ENCODE measurements around the gene KCNK4.
"Not testable (repeated sequence)": the region's sequence is repeated elsewhere in the genome, so short reads cannot be mapped to it uniquely, and the experiment has no call there.

KCNK4 gene

GRCh38 chr11:64307795-64308194, 16.7 kb downstream of the KCNK4 start:
- DNase-seq (ENCODE audit: low read depth) = not testable (repeated sequence)

GRCh38 chr11:64312947-64313346, 21.8 kb downstream of the KCNK4 start:
- DNase-seq (ENCODE audit: low read depth) = no peak

GRCh38 chr11:64313491-64314145, 22.5 kb downstream of the KCNK4 start:
- no peak for DNase-seq (ENCODE audit: low read depth)

GRCh38 chr11:64314146-64314804, 23.2 kb downstream of the KCNK4 start:
- DNase-seq (ENCODE audit: low read depth) = no peak

- no peak for DNase-seq (ENCODE audit: low read depth)
These were observed 23.9 kb downstream of the KCNK4 start for GRCh38 chr11:64314805-64315561.

GRCh38 chr11:64315667-64316526, 24.8 kb downstream of the KCNK4 start:
- DNase-seq (ENCODE audit: low read depth) = not testable (repeated sequence)

GRCh38 chr11:64316672-64317324, 25.7 kb downstream of the KCNK4 start:
- DNase-seq (ENCODE audit: low read depth) = no peak

- peak; percentile 91 for DNase-seq (ENCODE audit: low read depth)
These were observed 26.3 kb downstream of the KCNK4 start, which contains the start of gene TRMT112 for GRCh38 chr11:64317325-64317960. Gene TRMT112, minus strand, starts transcription at chr11:64317559. Its CDS starts 33 bp downstream, at chr11:64317526.

- DNase-seq (ENCODE audit: low read depth) = peak; percentile 96
These were observed 27.1 kb downstream of the KCNK4 start, which contains the start of gene PRDX5 for GRCh38 chr11:64317961-64318765. Gene PRDX5, plus strand, starts transcription at chr11:64318121. Its CDS starts 95 bp downstream, at chr11:64318216.

- no peak for DNase-seq (ENCODE audit: low read depth)
These were observed 28.0 kb downstream of the KCNK4 start for GRCh38 chr11:64318766-64319761.

GRCh38 chr11:64320556-64320955, 29.5 kb downstream of the KCNK4 start:
- DNase-seq (ENCODE audit: low read depth) = no peak

- DNase-seq (ENCODE audit: low read depth) = no peak
These were observed 29.9 kb downstream of the KCNK4 start for GRCh38 chr11:64321026-64321425.

GRCh38 chr11:64321533-64321932, 30.4 kb downstream of the KCNK4 start:
- DNase-seq (ENCODE audit: low read depth) = no peak

- DNase-seq (ENCODE audit: low read depth) = no peak
These were observed 31.8 kb downstream of the KCNK4 start for GRCh38 chr11:64322925-64323260.

GRCh38 chr11:64323373-64323772, 32.3 kb downstream of the KCNK4 start:
- no peak for DNase-seq (ENCODE audit: low read depth)

- not testable (repeated sequence) for DNase-seq (ENCODE audit: low read depth)
These were observed 32.9 kb downstream of the KCNK4 start for GRCh38 chr11:64323984-64324383.

GRCh38 chr11:64324692-64325469, 33.8 kb downstream of the KCNK4 start:
- no peak for DNase-seq (ENCODE audit: low read depth)

GRCh38 chr11:64327375-64327774, 36.3 kb downstream of the KCNK4 start:
- DNase-seq (ENCODE audit: low read depth) = no peak

Measured in activated T-cell treated with anti-CD3 and anti-CD28 coated beads for 48 hours (primary cell).